Measurements from ENCODE around the gene CCT7.

CCT7 gene

DNA sequence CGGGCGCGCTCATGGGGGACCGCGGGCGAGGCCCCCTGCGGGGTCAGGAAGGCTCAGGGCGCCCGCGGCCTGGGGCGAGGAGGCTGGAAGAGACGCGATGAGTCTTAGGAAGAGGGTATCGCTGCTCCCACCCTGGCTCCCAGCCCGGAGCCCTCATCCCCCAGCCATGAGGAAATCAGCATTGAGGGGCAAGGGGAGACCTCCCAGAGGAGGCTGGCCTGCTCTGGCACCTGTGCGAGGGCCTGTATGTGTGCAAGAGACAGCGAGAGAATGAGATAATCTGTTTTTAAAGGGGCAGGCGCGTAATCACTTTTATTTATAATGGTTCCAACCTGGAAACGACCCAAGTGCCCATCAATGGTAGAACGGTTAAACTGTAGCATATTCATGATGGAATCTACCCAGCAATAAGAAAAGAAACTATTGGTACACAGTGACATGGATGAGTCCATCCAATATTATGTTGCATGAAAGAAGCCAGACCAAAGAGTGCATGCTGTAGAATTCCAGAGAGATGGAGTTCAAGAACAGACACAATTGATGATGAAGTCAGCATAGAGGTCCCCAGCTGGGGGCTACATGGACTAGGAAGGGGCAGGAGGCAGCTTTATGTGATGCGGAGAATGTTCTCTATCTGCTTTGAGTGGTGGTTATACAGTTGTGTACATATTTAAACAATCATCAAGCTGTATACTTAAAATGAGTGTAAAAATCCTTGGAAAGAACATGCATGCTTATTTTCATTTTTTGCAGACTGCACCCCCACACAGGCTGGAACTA is 35.8 kb downstream of the CCT7 start:
- no peak for FAIRE-seq

DNA sequence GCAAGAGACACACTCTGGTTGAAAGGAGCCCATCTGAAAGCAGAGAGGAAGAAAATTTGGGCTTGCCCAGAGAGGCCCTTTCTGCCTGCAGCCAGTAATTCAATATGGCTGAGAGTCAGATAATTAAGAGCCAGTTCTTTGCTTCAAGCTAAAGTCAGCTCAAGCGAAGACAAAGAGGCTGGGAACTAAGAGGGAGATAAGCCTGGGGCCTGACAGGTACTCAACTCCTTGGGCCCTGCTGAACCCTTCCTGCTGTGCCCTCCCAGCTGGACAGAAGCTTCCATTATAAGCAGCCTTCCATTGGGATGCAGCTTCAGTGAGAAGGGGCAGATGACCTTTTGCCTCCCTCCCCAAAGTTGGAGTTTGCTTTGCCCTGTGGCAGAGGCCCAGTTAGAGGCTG is 38.2 kb downstream of the CCT7 start:
- FAIRE-seq = no peak

DNA sequence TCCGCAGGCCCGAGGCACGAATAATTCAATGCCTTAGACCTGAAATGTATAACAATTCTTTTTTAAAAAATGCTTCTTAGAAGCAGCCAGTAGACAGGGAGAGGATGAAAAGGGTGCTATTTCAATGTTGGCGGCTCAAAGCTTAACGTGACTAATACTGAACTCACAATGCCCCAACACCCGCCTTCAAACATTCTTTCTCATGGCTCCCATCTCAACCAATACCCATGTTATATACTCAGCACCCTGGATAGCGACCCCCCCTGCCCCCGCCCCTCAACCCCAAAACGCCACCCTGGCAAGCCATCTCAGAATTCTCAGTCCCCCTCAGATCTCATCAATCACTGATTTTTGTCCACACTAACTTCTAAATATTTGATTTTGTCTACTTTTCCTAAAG is 45.7 kb downstream of the CCT7 start:
- no peak for FAIRE-seq

- FAIRE-seq = no peak
Observed at GRCh38 chr2:73281244-73281643, 47.1 kb downstream of the CCT7 start.

GRCh38 chr2:73282924-73283544 is 48.9 kb downstream of the CCT7 start:
- FAIRE-seq = no peak

DNA sequence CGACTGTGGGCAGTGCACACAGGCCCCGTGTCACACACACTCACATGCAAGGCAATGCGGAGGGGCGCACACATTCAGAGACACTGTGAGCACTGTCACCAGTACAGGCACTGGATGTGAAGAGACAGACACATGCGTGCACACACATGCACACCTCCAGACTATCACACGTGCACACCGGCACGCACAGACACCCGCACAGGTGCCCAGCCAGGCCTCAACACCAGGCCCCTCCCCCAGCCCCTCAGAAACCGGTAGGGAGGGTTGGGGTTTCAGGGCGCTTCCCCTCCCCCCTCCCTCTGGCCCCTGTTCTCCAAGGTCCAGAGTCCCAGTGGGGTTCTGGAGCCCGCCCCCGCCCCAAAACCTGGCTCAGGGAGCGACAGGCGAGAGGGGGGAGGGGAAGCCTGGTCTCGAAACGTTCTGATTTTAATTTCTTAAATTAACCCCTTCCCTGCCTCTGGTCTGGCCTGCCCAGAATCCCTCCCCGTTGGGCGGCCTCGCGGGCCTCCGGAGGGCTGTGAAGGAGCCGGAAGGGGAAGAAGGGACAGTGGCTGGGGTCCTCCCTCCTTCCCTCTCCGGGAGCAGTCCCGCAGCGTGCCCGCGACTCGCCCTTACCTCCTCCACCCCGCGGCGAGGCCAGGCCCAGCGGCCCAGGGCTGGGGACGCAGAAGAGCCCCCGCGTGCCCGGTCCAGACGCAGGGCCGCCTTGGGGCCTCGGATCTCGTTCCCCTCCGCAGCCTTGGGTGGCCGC is 49.6 kb downstream of the CCT7 start:
- no peak for FAIRE-seq

DNA sequence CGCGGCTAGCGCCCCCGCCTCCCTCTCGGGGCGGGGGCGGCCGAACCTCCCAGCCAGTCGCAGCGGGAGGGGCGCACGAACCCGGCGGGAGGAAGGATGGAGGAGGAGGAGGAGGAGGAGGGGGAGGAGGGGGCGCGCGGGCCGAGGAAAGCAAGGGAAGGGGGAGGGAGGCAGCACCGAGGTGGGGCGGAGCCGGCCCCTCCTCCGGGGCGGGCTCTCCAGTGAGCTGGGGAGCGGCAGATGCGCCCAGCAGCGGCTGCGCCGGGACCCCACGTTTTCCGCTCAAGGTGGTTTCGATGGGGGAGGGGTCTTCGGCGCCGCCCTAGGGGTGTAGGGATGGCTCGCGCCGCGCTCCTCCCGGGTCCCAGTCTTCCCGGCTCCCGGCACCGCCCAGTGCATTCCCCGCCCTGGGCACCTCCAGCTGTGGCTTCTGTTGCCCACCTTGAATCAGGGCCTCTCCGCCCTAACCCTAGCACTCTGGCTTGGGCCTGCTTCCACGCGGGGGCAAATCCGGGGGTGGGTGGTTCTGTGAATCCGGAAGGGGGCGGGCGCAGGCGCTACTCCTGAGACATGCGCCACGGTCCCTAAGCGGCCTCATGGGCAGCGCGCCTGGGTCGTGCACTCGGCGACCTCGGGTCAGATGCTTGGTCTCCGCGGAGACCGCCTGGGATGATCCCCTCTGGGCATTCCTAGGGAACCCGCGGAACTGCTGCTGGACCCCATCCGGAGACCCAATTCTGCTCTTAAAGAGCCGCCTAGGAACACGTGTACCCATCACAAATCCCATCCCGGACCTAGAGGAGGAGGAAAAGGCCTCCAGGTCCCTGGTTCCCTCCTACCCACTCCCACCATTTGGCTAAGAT is 50.4 kb downstream of the CCT7 start, which contains the start of gene FBXO41:
Gene FBXO41, minus strand, starts transcription at position 183 of the 863 bp plus-strand sequence. CDS start 14,848 bp downstream, outside the sequence.
- FAIRE-seq = no peak

- no peak for FAIRE-seq
Observed at GRCh38 chr2:73285159-73285739, 51.1 kb downstream of the CCT7 start.

DNA sequence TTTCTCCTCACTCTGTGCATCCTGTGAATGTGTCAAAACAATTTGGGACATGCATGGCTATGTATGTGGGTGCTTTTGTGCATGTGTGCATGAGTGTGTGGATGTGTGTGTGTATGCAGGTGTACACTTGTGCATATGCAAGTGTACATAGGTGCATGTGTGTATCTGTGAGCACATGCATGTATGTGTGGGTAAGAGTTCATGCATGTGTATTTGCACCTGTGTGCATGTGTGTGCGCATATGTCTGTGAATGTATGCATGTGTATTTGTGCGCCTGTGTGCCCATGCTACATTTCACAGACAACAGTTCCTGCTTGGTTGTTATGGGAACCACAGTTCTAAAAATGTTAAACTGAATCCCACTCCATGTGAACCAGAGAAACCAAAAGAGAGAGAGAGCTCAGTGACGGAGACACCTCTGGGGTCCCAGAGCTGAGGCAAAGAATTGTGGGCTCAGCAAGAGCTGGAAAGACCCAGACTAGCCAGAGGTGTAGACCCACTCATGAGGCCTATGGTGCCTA is 52.1 kb downstream of the CCT7 start:
- FAIRE-seq = no peak

GRCh38 chr2:73289304-73289703 is 55.2 kb downstream of the CCT7 start:
- FAIRE-seq = no peak

- no peak for FAIRE-seq
Observed at GRCh38 chr2:73290049-73290839, 56.1 kb downstream of the CCT7 start.

DNA sequence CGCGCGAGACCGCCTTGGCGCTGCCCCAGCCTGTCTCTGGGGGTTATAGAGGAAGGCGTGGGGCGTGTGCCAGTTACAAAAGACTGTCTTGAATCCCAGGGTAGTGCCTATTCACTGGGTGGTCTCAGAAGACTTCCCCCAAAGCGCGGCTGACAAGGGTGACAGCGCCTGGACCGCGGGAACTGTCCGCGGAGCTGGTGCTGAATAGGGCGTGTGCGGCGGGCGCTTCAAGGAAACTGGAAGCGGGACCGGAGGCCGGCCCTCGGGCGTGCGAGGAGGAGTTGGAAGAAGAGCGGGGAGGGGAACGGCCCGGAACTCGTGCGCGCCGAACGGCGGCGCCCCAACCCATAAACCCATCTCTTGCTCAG is 57.0 kb downstream of the CCT7 start:
- FAIRE-seq = no peak

DNA sequence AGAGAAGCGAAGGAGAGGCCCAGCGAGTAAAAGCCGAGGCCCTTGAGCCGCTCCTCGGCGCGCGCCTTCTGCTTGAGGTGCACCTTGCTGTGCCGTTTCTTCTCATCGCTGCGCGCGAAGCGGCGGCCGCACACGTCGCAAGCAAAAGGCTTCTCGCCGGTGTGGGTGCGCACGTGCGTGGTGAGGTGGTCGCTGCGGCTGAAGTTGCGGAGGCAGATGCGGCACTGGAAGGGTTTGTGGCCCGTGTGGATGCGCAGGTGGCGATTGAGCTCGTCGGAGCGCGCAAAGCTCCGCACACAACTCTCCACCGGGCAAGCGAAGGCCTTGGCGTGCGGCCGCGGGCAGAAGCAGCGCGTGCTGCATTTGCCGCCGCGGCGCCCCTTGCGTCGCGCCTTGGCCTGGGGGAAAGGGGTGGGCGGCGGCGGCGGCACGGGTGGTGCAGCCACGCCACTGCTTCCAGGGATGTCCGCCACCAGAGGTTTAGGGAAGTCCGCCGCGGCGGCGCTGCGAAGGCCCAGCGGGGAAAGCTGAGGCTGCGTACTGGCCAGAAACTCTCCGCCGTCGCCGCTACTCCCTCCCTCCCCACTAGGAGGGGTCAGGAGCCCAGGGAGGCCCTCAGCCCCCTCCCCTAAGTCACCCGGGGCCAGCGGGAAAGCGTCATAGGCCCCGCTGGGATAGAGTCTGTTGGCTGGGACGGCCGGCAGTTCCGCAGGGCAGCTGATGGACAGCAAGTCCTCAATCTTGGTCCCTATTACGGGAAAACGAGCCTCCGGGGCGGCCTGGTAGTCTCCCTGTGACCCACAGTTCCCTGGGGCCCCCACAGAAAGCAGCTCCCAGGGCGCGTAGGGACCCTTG is 57.6 kb downstream of the CCT7 start:
- FAIRE-seq = no peak

- FAIRE-seq = no peak
Observed at GRCh38 chr2:73292316-73292905, 58.3 kb downstream of the CCT7 start.

DNA sequence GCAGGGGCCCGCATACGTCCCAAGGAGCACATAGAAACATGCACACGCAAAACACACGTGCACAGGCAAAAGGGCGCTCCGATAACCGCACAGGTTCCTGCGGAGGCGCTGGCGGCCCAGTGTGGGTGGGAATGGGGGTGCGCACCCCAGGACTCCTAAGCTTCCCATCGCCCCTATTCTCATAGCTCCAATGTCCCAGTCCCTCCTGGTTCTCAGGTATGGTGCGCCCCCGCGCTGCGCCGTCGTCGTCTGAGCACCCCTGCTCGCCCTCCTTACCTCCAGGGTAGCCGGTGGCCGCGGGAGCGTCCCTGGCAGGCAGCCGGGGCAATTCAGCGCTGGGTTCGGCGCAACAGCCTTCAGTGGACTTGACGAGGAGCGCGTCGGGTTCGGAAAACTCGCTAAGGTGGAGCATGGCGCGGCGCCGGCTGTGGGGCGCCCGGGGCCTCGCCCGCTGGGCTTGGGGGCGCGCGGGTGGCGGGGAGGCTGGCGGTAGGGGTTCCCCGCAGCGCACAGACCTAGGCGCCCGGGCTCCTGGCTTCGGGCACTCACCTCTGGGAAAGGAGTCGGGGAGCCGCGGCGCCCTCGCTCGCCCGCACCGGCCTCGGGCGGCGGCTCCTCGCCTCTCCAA is 58.9 kb downstream of the CCT7 start:
- FAIRE-seq = no peak

GRCh38 chr2:73293534-73294171 is 59.5 kb downstream of the CCT7 start, which contains the start of gene EGR4:
Gene EGR4 (minus strand): TSS chr2:73293548. CDS start chr2:73293317, 231 bp downstream.
- FAIRE-seq = no peak

DNA sequence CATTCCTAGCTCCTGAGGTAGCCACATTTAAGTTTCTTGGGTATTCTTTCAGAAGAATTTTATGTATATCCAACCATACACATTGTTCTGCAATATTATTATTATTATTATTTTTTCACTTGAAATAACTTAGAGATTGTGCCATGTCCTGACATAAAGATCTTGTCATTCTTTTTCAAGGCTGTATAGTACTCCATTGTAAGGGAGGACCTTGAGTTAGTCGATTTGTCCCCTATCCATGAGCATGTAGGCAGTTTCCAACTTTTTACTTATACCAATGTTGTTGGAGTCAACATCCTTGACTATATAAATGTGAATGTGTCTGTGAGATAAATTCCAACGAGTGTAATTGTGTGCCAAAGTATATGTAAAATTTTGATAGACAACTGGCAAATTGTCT is 60.1 kb downstream of the CCT7 start:
- FAIRE-seq = no peak

GRCh38 chr2:73295751-73296400 is 61.8 kb downstream of the CCT7 start:
- no peak for FAIRE-seq
